GM12878 (cell line): ENCODE results near the gene NHSL2.

Source experiments
- BHLHE40 ChIP-seq, 2 experiments: fragments of 450-650 bp in 1 of 2; IDR thresholded peaks; 2 replicates each; pipeline ENCODE4 v1.6.1; 2011 to 2017; ENCODE audit warnings: low read depth in 2 of 2, borderline replicate concordance in 1 of 2, improper control_type of control experiment in 1 of 2, low read length in 1 of 2, mild to moderate bottlenecking in 1 of 2
- PAX8 ChIP-seq: fragments of 450-650 bp; IDR thresholded peaks from 2 replicates; pipeline ENCODE4 v1.6.1; 2017; ENCODE audit warnings: mild to moderate bottlenecking, moderate library complexity
- ZNF274 ChIP-seq: IDR thresholded peaks from one replicate; pipeline ENCODE4 v1.8.0; 2011; ENCODE audit not compliant: insufficient read length, insufficient read depth
- ZNF384 ChIP-seq: IDR thresholded peaks from 2 replicates; pipeline ENCODE4 v1.6.1; 2012; ENCODE audit warnings: low read depth, mild to moderate bottlenecking, low read length, improper control_type of control experiment, borderline replicate concordance
- TF ChIP-seq, protein P1 (sequence below): fragments of 150-350 bp; IDR thresholded peaks from 2 replicates; pipeline ENCODE4 v1.6.1; 2016; ENCODE audit warnings: low read depth, low read length

DNA sequence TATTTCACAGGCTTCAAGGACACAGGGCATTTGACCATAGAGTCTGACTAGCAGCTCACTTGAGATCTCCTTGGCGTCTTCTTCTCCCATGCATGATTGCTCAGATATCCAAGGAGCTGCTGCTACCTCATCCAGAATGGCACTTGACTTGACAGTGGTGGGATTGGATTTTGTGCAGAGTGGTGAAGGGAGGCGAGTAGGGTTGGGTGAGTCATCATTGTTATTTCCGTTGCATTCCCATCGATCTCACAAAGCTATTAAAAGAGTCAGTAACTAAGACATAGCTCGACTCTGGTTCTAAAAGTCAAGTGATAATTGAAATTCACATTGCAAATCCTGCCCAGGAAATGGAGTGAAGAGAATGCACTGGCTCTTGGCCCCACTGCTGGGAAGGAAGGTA is 27.7 kb downstream of the NHSL2 start:
- TF ChIP-seq PAX8 (no peak), ZNF384 (no peak), BHLHE40 (IDR thresholded peaks at IDR 0.05; ENCODE audit: borderline replicate concordance in 1 of 2, low read depth in 2 of 2, low read length in 1 of 2) (no peak), ZNF274 (no peak)
- TF ChIP-seq, protein P1, sequence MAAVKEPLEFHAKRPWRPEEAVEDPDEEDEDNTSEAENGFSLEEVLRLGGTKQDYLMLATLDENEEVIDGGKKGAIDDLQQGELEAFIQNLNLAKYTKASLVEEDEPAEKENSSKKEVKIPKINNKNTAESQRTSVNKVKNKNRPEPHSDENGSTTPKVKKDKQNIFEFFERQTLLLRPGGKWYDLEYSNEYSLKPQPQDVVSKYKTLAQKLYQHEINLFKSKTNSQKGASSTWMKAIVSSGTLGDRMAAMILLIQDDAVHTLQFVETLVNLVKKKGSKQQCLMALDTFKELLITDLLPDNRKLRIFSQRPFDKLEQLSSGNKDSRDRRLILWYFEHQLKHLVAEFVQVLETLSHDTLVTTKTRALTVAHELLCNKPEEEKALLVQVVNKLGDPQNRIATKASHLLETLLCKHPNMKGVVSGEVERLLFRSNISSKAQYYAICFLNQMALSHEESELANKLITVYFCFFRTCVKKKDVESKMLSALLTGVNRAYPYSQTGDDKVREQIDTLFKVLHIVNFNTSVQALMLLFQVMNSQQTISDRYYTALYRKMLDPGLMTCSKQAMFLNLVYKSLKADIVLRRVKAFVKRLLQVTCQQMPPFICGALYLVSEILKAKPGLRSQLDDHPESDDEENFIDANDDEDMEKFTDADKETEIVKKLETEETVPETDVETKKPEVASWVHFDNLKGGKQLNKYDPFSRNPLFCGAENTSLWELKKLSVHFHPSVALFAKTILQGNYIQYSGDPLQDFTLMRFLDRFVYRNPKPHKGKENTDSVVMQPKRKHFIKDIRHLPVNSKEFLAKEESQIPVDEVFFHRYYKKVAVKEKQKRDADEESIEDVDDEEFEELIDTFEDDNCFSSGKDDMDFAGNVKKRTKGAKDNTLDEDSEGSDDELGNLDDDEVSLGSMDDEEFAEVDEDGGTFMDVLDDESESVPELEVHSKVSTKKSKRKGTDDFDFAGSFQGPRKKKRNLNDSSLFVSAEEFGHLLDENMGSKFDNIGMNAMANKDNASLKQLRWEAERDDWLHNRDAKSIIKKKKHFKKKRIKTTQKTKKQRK, result no peak
